CD4-positive, alpha-beta T cell treated with Interferon alpha-2 for 1 hour (primary cell): ENCODE results near the gene KCTD1.
A peak's percentile ranks its signal among the peaks of the same experiment; 100 is the strongest.

Experiments used
- DNase-seq, 2 donors: peaks; one replicate each; pipeline ENCODE4 v3.0.0-alpha.2; 2020 to 2022

KCTD1 gene

DNA sequence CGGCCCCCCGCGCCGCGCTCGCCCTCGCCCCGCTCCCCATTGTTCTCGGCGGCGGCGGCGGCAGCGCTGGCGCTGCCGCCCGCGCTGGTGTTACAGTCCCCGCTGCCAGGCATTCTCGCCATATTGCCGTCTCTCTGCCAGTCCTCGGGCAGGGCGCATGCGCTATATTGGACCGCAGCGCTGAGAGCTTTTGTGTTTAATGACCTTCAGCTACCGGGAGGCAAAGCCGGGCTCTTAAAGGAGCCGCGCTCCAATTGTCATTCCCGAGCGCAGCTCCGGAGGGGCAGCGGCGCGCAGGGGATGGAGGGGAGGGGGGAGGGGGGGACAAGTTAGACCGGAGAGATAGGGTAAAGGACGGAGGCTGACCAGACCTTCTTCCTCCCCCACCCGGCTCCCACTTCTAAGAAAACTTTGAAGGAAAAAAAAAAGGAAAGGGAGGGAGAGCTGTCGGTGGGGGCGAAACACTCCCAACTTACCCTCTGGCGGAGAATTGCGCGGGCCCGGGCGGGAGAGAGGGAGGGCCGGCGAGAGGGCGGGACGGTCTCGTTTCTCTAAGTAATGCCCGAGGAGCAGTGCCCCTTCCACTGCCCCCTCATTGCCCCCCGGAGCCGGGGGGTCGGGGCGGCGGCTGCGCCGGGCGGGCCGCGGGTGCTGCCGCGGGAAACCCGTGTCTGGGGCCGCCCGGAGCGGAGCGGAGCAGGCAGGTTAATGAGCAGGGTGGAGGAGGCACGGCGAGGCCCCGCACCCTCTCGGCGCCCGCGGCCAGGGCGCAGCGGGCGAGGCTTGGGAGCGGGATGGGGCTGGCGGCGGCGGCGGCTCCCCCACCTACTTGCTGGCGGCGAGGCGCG, at the start of gene KCTD1:
TSS of gene KCTD1 (minus strand) at position 139 of the 848 bp plus-strand sequence. CDS start at position 122, 17 bp downstream.
- peak; percentile 72 to 76 for DNase-seq

GRCh38 chr18:26593365-26594320, 45.3 kb upstream of the KCTD1 start:
- no peak for DNase-seq

DNA sequence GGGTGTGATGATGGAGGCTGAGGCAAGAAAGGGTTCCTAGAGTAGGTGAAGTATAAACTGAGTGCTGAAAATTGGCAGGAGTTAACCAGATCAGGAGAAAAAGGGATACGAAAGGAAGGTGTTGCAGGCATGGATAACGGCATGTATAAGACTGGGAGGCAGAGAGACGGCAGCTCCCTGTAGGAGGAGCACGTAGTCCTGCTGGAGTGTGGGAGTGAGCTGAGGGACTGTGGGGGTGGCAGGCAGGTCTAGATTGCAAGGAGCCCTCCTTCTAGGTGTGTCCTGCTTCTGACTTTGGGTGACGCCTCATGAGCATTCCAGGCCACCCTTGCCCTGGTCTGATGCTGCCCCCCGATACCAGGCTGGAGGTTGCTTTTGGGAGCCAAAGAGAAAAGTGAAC, 36.4 kb upstream of the KCTD1 start:
- no peak for DNase-seq

- no peak for DNase-seq
Measured at GRCh38 chr18:26579941-26580618, 31.7 kb upstream of the KCTD1 start.

DNA sequence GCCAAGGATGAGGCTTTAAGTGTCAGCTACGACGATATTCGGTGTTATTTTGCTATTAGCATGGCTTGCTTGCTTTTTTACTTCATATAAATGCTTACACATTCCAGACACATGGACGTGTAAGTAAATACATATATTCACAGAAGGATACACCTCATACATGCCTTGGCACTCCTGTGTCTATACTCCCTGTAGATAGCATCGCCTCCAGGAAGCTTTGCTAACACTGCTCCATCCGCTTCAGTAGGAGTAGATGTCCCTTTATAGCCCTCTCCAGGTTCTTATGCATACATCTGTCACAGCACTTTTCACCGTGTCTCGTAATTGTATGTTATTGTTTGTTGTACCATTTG, 27.5 kb upstream of the KCTD1 start:
- no peak for DNase-seq

GRCh38 chr18:26574958-26575864, 26.9 kb upstream of the KCTD1 start:
- no peak for DNase-seq

DNA sequence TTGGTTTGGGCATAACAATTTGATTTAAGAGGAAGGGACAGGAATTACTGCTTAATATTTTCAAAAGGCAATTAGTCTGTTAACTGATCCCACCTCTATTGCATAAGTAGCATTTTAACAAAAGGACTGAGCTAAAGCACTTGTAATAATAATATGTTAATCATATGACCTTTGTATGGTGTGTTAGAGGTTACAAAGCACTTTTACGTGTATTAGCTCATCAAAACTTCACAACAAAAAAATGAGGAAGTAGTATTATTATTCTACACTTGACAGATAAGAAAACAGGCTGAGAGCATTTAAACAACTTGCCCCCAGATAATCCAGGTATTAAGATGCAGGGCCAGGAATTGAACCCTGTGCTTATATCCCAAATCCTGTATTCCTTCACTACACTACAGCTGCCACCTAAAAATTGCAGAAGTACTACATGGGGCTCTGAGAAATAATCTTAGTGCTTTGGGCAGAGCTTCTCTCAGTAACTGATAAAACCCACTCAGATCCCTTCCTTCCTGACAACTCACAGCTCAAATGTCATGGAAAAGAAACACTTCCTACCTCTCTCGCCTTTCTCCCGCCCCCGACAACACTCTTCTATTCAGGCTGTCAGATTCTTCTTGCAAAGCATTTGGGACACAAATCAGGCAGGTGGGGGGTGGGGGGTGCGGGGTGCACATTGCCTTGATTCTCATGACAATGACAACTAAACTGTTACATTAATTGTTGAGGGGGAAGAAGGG, 20.7 kb upstream of the KCTD1 start:
- DNase-seq = no peak

DNA sequence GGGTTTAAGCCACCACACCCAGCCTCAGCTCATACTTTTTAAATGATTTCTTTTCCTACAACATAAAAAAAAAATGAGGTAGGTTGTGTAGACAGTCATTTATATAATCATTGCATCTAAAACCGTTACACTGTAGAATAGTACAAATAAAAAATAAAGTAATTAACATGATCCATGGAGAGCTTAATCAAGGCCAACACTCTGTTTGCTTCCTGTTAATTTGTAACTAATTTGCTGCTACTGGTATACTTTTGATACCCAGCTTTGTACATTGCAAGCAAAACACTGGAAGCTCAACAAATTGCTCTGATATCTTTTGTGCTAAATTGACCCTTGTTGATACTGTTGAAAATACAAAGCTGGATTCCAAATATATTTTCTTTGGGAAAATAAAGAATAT, 20.2 kb upstream of the KCTD1 start:
- DNase-seq = no peak

DNA sequence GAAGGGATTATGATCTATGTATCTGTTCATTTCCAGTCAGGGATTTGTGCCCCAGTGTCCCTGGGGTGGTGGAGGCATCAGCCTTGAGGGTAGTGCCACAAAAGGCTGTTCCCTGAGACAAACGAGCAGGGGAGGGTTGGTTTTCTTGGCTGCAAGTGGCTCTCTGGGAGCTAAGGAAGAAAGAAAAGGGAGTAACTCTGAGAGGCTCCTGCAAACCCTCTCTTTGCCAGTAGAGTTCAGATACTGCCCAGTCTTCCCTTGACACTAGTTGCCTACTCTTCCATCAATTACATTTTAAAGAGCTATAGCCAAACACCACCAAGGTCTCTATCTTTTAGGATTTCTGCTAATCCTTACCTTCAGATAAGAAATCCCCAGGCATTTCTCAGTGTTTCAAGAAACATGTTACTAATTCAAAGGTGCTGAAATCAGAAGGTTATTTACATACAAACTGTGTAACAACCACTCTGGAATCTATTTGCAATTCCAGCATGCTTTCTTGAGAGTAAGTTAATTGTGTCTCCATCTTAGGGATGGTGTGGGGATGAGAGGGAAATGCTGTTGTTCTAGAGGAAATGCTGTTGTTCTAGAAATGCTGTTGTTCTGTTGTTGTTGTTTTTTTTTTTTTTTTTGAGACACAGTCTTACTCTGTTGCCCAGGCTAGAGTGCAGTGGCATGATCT, 18.7 kb upstream of the KCTD1 start:
- no peak for DNase-seq

DNA sequence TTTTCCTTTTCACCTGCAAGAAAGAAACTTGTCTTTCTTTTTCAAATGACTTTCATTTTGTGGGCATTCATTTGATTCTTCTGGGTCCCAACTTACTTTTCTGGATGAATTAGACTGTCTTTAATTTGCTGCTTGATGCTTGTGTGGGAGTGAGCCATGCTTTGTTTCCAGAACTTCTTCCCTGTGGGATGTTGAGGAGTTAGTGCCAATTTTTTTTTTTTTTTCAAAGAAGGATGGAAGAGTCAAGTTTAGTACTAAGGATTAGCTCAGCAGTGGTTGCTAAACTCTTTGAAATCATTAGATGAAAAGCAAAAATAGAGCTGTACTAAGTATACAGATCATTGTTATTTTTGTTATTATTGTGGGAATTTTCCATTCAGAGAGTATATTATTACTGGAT, 17.2 kb upstream of the KCTD1 start:
- DNase-seq = no peak

GRCh38 chr18:26563024-26563423, 14.7 kb upstream of the KCTD1 start:
- DNase-seq = no peak

- no peak for DNase-seq
Measured at GRCh38 chr18:26562568-26562967, 14.2 kb upstream of the KCTD1 start.

DNA sequence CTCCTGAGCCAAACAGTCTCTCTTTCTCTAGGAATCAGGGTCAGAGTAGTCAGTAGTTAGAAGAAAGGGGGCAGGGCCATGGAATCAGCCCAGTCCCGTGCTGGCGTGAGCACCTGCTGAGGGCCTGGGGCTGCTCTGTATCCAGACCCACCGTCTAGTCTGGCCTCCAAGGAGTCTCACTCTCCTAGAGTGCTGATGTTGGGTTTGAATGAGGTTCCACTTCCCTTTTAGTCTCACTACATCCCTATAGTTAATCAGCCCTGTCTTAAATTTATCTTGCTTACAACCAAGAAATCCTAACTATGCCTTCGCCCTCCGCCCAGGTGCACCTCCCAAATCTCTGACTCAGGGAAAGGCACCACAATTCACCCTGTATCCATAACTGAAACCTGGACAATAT, 13.4 kb upstream of the KCTD1 start:
- DNase-seq = no peak

DNA sequence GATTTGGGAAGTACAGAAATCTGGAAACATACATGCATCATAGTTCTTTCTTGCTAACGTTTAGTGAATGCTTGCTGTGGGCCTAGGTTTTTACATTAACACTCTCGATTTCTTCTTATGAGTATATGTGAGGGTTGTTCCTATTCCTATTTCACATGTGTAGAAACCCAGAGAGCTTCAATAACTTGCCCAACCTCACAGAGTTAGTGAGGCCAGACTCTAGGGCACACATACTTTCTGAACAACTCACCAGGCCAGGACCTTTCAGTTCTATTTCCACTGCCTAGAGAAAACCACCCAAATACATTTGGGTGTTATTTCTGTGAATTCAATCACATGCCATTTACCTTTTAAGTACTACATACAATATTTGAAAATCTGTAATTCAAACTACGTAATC, 8.2 kb upstream of the KCTD1 start:
- DNase-seq = no peak

- DNase-seq = no peak
Measured at GRCh38 chr18:26555804-26556553, 7.6 kb upstream of the KCTD1 start.

DNA sequence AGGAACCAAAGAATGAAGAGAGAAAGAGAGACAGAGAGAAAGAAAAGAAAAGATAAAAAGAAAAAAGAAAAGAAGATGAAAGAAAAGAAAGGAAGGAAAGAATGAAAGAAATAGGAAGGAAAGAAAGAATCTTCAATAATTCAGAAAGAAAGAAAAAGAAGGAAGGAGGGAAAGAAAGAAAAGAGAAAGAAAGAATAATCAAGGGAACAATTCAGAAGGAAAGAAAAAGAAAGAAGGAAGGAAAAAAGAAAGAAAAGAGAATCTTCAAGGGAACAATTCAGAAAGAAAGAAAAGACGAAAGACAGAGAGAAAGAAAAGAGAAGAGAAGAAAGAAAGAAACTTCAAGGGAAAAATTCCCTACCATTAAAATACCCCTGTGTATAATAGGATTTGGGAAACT, 5.6 kb upstream of the KCTD1 start:
- no peak for DNase-seq

GRCh38 chr18:26551695-26552081, 3.3 kb upstream of the KCTD1 start:
- no peak for DNase-seq

- DNase-seq = no peak
Measured at GRCh38 chr18:26550998-26551694, 2.8 kb upstream of the KCTD1 start.
